Body of pancreas (tissue), 4 donors: ENCODE measurements around the gene SLC38A5.

ENCODE experiments used
- CTCF ChIP-seq, 7 experiments: fragments of 450-650 bp in 4 of 7; fragments of 200-600 bp in 3 of 7; sonication (generic) in 3 of 7; IDR thresholded peaks; one replicate each; pipeline ENCODE4 v1.5.1; 2016 to 2019; ENCODE audit warnings: antibody characterized with exemption in 7 of 7
- POLR2A ChIP-seq, 3 donors: fragments of 450-650 bp; IDR thresholded peaks; one replicate each; pipeline ENCODE4 v1.6.1; 2016; ENCODE audit warnings: antibody characterized with exemption in 3 of 3, mild to moderate bottlenecking in 2 of 3

- TF ChIP-seq CTCF (IDR thresholded peaks at IDR 0.05) (no peak), POLR2A (IDR thresholded peaks at IDR 0.05) (no peak)
Observed at GRCh38 chrX:48472225-48472624, 2.2 kb upstream of the SLC38A5 start.
